RWPE1 (cell line): Measurements from ENCODE around the gene SPRR1B.
A peak's percentile ranks its signal among the peaks of the same experiment; 100 is the strongest.
"Not testable (repeated sequence)": the region's sequence is repeated elsewhere in the genome, so short reads cannot be mapped to it uniquely, and the experiment has no call there.

Source experiments
- CTCF ChIA-PET: fragments of 350-600 bp; sonication (Branson Sonifier 250); formaldehyde crosslinking; extraction: SDS; loops from one replicate; lab custom pipeline; 2021; lab: Yijun Ruan, JAX
- POLR2A ChIA-PET: fragments of 400-600 bp; formaldehyde crosslinking; extraction: SDS; loops from one replicate; lab custom pipeline; 2020; ENCODE audit warnings: antibody characterized with exemption; ENCODE audit not compliant: low non-redundant PET; lab: Yijun Ruan, JAX
- DNase-seq: peaks from one replicate; pipeline ENCODE4 v3.0.0; 2012; ENCODE audit warnings: low spot score
- H3K27ac ChIP-seq: fragments of 450-650 bp; 2 replicates; pipeline ENCODE4 v1.5.1; 2017
- CTCF ChIP-seq: fragments of 450-650 bp; conservative IDR thresholded peaks from 2 replicates; pipeline ENCODE4 v1.5.1; 2017; ENCODE audit warnings: low read depth, mild to moderate bottlenecking

SPRR1B gene

GRCh38 chr1:153001382-153001781 lies 29.6 kb upstream of the SPRR1B start, which contains the start of gene SPRR3:
SPRR3 (plus strand) TSS chr1:153001749; CDS start chr1:153003021, 1,272 bp downstream.
- CTCF ChIA-PET: no interaction called here
- POLR2A ChIA-PET: no interaction called here
- TF ChIP-seq CTCF: no peak
- DNase-seq: no peak
- no peak within 1 kb of the TSS for H3K27ac ChIP-seq

GRCh38 chr1:153011235-153011758 lies 19.7 kb upstream of the SPRR1B start:
- H3K27ac ChIP-seq, DNase-seq, POLR2A ChIA-PET: not testable (repeated sequence)
- CTCF ChIA-PET: interaction anchor here (0.5 kb wide), 1 partner anchor 302 kb away, joined by 3 read pairs; no protein-coding TSS in a partner anchor

GRCh38 chr1:153021829-153022228 lies 9.2 kb upstream of the SPRR1B start:
- CTCF ChIA-PET, DNase-seq, H3K27ac ChIP-seq, POLR2A ChIA-PET: not testable (repeated sequence)

GRCh38 chr1:153022340-153022739 lies 8.7 kb upstream of the SPRR1B start:
- H3K27ac ChIP-seq, POLR2A ChIA-PET, CTCF ChIA-PET, DNase-seq: not testable (repeated sequence)

GRCh38 chr1:153023109-153023508 lies 7.9 kb upstream of the SPRR1B start:
- no peak for TF ChIP-seq CTCF
- ChIA-PET CTCF (no interaction called here), POLR2A (no interaction called here)
- no peak for DNase-seq
- no peak overlapping the region for H3K27ac ChIP-seq

GRCh38 chr1:153024413-153024812 lies 6.6 kb upstream of the SPRR1B start:
- CTCF ChIA-PET: interaction anchor here (0.6 kb wide), 1 partner anchor 154 kb away, joined by 3 read pairs; no protein-coding TSS in a partner anchor

GRCh38 chr1:153025797-153026196 lies 5.2 kb upstream of the SPRR1B start:
- CTCF ChIA-PET: interaction anchor here (0.6 kb wide), 1 partner anchor 159 kb away, joined by 4 read pairs; no protein-coding TSS in a partner anchor
- peak; percentile 41 for DNase-seq
- POLR2A ChIA-PET: no interaction called here
- no peak overlapping the region for H3K27ac ChIP-seq
- no peak for TF ChIP-seq CTCF

More at GRCh38 chr1:153024413-153024812, 6.6 kb upstream of the SPRR1B start:
- POLR2A ChIA-PET: no interaction called here
- H3K27ac ChIP-seq: no peak overlapping the region
- no peak for DNase-seq
- TF ChIP-seq CTCF: no peak

GRCh38 chr1:153028766-153029165 lies 2.2 kb upstream of the SPRR1B start:
- TF ChIP-seq CTCF: no peak
- POLR2A ChIA-PET: no interaction called here
- DNase-seq: no peak
- CTCF ChIA-PET: no interaction called here
- H3K27ac ChIP-seq: no peak overlapping the region
